GM18499 (cell line): ENCODE results near the gene PCDH15.
"Not testable (repeated sequence)": the region's sequence is repeated elsewhere in the genome, so short reads cannot be mapped to it uniquely, and the experiment has no call there.

Experiments
- ATAC-seq: cut with Tn5 transposase; IDR thresholded peaks from one replicate; pipeline ENCODE4 v1.9.1; 2021; ENCODE audit warnings: moderate number of reproducible peaks; ENCODE audit not compliant: insufficient read depth, unreplicated experiment

Gene PCDH15

DNA sequence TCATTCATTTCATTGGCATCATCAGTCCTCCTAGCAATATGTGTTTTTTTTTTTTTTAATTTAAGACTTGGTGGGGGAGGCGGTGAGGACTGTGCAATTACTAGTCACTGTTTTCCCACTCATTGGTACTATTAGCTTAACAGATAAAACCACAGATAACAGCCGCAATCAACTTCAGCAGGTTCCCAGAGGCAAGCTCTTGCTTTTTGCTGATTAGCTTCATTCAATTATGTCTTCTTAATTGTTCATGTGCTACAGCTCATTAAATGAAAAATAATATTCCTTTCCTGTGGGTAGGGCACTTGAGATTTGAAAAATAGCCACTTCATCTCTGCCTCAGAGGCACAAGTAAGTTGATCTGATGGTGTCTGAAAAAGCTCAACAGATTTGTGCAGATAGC is 215.5 kb downstream of the PCDH15 start:
- ATAC-seq = no peak

GRCh38 chr10:54577682-54578081 is 223.3 kb downstream of the PCDH15 start:
- no peak for ATAC-seq

DNA sequence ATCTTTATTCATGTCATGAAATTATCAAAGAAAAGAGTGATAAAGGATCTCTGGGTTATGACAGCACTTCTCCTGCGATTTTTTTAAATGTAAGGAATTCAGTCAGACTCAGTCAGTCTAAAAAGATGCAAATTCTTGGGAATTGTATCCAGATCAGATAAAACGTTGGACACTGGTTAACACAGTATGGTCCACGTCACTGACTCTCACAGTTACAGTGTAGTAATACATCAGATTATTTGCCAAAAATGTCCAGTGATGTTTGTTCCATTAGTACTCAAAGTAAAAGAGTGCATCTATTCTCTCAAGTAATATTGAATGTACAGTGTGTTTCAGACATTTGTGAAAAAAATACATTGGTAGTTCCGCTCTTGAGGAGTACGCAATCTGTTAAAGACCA is 224.5 kb downstream of the PCDH15 start:
- ATAC-seq = no peak

GRCh38 chr10:54559498-54559897 is 241.5 kb downstream of the PCDH15 start:
- no peak for ATAC-seq

- no peak for ATAC-seq
Measured at GRCh38 chr10:54554028-54554427, 247.0 kb downstream of the PCDH15 start.

DNA sequence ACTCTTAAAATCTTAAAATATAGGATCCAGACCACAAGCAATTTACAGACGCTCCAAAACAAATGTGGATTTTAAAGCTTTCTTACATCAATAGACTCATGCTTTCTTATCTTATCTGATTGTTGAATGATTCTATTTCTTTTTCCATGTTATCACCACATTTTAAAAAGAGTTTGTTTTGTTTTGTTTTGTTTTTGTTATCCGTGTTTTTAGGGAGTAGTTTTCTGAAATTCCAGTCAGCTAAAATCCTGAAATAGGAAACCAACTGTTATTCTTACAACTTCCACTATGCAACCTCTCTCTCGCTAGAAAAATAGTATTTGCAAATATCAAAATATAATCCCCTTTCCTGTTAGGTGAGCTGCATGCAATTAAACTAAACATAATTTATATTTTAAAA is 251.0 kb downstream of the PCDH15 start:
- ATAC-seq = no peak

DNA sequence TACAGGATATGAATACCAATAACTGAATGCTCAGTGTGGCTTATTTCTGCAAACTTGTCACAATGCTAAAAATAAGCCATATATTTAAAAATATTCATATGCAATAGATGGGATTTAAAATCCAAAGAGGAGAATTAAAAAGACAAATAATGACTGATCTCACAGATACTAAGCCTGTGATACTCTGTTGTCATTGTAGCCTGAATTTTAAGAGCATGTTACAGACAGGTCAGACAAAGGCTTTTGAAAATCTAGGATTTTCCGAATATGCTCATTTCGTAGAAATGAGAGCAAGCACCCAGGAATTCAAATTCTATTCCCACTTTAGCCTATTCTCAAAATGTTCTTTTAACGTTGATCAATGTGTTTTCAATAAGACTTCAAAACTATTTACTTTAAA is 269.7 kb downstream of the PCDH15 start:
- no peak for ATAC-seq

- no peak for ATAC-seq
Measured at GRCh38 chr10:54530299-54530698, 270.7 kb downstream of the PCDH15 start.

DNA sequence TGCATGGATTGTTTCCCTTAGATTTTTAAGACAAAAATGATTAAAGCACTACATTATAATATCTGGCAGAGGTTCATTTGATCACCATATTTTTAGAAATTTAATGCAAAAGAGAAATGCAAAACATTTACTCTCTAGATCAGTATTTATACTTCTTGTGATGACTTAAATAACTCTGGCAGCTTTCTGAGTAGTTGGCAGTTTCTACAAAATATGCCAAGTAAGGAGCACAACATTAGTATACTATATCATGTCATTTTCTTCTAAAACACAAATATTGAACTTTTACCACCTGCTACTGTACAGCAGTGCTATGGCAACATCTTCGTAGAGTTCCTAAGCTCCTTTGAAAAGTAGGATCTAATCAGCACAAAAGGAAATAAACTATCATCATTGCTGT is 275.2 kb downstream of the PCDH15 start:
- no peak for ATAC-seq

DNA sequence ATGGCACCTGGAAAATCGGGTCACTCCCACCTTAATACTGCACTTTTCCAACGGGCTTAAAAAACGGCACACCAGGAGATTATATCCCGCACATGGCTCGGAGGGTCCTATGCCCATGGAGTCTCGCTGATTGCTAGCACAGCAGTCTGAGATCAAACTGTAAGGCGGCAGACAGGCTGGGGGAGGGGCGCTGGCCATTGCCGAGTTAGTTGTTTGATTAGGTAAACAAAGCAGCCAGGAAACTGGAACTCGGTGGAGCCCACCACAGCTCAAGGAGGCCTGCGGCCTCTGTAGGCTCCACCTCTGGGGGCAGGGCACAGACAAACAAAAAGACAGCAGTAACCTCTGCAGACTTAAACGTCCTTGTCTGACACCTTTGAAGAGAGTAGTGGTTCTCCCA is 285.8 kb downstream of the PCDH15 start:
- ATAC-seq = not testable (repeated sequence)

DNA sequence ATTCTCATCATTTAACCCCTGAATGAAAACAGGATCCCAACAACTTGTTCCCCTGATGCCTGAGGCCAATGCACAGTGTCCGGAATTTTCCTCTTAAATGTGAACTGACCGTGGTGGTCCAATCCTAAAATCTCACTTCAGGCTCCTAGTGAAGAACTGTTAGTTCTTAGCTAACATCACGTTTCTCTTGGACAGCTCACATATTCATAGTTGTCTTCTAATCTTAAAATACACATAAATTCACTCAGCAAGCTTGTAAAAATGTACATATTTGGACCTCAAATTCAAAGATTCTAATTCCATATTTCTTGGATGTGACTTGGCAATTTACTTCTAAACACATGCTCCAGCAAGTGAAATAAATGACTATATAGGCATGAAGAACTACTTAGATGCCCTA is 297.2 kb downstream of the PCDH15 start:
- no peak for ATAC-seq

DNA sequence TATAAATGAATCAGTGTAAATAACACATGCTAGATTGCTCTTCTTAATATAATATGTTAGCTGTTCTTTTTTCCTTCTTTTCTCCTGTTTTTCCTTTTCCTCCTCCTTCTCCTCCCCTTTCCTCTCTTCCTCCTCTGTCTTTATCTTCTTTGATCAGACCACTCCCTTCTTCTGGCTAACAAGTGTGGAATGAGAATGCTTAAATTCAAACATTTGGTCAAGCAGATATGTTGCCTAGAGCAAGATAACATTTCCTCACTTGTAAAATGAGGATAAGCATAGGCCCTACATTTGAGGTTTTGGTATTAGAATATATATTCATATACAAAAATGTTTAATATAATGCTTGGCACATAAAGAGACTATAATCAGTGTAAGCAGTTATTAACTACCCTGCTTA is 299.1 kb downstream of the PCDH15 start:
- no peak for ATAC-seq

- no peak for ATAC-seq
Measured at GRCh38 chr10:54496852-54497251, 304.2 kb downstream of the PCDH15 start.

GRCh38 chr10:54487743-54488142 is 313.3 kb downstream of the PCDH15 start:
- no peak for ATAC-seq

- ATAC-seq = no peak
Measured at GRCh38 chr10:54485971-54486370, 315.1 kb downstream of the PCDH15 start.

DNA sequence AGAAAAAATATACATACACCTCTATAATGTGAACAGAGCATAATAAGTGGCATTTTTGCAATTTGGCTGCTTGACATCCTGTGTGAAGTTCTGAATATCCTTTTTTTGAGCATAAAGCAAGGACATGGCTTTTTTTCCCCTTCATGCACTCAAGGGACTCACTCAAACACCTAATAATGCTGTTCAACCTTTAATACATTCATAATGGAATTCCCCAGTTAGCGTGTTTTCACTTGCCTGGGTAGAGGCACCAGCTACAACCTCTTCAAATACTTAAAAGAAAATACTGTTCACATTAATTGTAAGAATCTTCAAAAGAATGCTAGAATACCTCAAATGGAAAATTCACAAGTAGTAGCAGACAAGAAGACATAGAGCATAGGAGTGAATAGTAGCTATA is 316.8 kb downstream of the PCDH15 start:
- ATAC-seq = no peak

GRCh38 chr10:54478601-54479000 is 322.4 kb downstream of the PCDH15 start:
- no peak for ATAC-seq

DNA sequence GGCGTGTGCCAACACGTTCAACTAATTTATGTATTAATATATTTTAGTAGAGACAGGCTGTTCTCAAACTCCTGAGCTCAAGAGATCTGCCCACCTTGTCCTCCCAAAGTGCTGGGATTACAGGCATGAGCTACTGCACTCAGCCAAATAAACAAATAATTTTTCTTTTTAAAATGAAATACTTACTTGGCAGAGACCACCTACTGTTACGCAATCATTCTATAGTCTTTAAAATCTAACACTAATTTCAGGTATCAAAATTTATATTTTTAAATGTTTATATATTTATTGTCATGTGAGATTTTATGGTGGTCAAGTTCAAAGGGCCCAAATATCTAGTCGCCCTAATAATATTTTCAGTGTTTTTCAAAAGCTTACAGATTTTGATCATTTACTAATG is 323.3 kb downstream of the PCDH15 start:
- no peak for ATAC-seq

DNA sequence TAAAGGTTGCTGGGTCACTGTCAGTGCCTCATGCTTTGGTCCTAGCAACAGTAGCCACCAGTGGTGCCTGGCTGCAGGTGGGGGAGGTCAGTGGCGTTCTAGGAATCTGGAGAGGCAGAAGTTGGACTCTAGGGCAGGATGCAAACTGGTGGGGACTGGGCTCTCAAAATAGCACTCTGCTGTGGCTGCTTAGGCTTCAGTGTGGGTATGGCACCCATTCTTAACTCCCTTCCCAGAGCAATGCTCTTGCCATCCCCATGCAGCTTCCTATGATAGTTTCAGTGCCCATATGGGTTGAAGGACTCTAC is 330.8 kb downstream of the PCDH15 start:
- no peak for ATAC-seq

DNA sequence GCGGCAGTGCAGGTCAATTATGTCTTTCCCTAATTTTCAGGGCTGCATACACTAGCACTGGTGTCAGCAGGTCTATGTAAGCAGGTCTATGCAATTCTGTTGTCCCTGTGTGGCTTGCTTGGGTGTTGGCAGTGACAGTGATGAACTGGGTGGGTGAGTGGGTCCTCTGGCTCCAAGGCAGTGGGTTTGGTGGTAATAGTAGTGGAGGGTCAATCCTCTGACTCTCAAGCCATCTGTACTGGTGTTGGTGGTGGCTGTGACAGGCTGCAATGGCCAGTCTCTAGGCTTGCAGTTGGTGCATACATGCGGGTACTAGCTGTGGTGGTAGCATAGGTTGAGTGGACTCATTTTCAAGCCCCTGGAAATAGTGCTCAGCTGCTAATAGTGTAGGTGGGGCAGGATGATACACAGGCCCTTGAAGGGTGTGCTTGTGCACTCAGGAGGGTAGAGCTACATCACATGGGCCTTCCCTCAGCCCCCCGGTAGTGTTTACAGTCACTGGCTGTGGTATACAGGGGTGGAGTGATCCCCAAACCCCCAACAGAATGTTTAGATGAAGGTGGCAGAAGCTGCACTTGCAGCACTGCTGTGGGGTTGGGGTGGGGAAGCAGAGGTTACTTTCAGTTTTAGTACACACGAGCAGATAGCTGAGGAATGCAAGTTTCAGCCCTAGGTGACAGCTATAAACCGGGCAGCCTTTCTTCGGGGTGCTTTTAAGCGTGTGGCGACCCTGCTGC is 331.3 kb downstream of the PCDH15 start:
- no peak for ATAC-seq

DNA sequence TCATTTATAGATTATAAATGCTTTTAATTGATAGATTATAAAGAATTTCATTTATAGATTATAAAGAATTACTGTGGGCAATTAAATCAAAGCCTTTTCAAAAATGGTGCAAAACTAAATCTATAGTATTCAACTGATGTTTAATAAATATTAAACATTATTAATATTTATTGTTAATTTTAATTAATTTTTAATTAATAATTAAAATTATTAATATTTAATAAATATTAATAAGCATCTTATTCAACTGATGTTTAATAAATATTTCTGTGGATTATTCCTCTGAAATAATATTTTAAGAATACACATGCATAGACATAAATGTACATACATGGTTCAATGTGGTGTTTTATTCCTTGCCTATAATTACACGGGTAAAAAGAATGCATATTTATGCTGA is 346.8 kb downstream of the PCDH15 start:
- no peak for ATAC-seq

DNA sequence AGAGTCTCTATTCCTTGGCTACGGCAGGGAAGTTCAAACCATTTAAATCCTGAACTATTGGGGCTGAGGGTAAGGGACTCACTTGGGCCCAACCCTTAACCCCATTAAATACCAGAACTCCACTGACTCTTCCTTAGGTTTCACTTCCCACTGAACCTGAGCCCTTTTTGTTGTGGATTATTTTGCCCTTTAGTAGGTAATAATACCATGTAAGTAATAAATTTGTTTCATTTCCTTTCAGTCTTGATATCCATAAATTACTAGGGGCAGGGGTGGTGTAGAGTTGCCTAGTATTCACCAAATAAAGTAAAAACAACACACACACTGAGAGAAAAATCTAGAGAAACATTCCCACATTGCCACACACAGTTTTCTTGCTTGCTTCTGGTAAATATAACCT is 352.0 kb downstream of the PCDH15 start:
- no peak for ATAC-seq

DNA sequence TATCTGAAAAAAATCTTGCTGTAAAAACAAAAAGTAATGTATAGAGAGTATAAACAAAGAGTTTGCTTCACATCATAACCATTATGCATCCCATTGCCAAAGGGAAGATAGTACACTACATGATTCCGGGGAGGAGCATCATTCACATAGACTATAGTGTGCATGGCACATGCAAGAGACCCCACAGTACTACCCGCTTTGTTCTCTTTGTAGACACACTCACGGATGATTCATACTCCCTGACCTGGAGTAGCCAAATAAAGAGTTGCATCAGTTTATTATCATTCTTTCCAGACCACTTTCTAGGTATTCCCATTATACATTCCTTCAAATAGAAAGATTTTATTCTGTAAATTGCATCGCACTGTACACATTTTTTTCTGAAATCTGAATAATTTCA is 356.9 kb downstream of the PCDH15 start:
- no peak for ATAC-seq
